HG03039 (cell line): Measurements from ENCODE around the gene AUTS2.

Experiments
- ATAC-seq: cut with Tn5 transposase; IDR thresholded peaks from one replicate; pipeline ENCODE4 v1.9.1; 2021; ENCODE audit warnings: mild to moderate bottlenecking, moderate library complexity; ENCODE audit not compliant: unreplicated experiment

AUTS2 gene

DNA sequence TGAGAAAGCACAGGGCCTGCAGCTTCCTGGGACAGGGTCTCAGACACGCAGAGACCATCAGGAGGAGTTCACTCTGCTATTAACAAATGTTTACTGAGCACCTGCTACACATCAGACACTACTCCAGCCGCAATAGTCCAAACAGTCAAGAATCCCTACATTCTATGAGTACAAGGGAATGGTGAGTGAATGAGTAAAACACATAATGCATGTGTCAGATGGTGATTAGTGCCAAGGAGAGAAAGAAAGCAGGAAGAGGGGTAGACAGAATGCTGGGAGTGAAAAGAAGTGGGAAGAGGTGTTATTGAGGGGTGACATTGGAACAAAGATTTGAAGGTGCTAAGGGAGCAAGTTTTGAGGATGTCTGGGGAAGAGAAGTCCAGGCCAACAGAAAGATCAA, 899.5 kb downstream of the AUTS2 start:
- ATAC-seq = no peak

DNA sequence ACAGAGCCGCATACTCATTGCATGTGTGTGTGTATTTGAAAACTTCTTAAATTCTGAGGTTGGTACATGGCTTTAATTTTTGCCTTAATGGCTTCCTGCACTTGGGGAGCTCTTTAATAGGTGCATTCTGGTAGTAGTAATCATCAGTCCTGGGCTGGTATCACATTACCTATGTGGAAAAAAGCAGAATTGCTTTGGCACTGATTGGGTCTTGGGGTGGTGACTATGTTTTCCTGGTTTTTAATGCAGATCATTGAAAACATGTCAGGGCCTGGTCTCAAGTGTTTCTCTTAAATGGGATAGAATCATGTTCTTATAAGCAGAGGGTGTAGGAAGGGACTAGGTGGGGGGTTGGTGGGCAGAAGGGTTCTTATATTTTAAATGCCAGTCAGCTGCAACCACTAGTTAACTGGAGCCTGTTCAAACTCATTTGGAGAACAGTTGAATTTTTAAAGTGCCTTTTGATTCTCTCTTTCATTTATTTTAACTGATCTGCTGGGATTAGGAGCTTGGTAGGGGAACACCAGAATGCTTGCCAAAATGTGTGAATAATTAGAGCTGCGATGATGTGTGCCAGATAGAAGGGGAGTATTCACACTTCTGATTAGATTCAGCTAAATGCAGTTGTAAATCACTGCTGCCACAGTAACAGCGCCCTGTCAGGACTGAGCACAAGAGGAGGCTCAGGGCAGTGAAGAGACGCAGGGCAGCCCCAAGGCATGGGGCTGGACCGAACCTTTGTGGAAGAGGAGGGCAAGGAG, 900.1 kb downstream of the AUTS2 start:
- no peak for ATAC-seq

DNA sequence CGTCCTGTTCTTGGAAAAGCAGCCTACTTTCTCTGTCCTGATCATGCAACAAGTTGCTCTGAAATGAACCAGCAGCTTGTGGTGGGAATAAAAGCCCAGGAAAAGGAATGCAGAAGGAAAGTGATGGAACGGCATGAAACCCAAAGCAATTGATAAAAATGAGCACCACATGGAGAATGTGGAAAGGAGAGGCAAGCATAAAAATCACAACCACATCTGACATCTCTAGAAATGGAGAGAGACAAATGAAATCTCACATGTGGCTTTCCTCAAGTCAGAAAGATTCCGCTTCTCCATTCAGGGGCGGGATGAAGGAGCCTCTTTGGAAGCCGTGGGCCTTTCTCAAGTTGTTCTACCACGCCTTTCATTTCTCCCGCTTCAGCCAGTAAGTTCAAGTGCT, 902.0 kb downstream of the AUTS2 start:
- ATAC-seq = no peak

DNA sequence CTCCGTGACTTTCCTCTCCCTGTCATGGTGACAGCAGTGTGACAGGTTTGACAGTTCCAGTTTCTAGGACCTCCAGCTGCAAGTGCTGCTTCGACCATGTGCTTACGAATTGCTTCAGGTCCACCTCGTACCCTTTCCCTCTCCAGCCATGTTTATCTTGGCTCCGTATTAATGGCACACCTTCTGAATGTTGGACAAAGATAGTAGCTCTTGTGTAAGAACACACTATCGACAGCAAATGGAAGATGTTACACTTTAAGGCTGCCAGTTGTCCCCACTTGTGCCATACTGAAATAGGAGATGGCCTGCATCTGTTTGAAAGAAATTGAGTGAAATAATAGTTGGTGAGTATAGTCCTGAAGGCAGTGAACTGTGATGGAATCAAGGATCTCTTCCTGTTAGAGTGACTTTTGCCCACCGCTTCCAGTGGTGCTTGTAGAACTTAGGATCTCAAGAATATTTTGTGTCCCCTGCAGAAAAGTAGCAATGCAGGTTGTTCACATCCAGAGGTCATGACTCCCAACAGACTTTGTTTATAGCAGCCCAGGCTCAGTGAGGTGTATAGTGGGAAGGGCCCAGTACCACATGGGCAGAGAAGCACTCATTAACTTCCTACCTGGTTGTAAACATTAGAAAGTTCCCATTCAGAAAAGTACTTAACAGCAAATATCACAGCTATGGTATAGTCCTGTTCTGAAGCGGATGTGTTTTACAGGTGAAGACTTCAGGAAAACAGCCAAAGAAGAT, 904.0 kb downstream of the AUTS2 start:
- no peak for ATAC-seq

DNA sequence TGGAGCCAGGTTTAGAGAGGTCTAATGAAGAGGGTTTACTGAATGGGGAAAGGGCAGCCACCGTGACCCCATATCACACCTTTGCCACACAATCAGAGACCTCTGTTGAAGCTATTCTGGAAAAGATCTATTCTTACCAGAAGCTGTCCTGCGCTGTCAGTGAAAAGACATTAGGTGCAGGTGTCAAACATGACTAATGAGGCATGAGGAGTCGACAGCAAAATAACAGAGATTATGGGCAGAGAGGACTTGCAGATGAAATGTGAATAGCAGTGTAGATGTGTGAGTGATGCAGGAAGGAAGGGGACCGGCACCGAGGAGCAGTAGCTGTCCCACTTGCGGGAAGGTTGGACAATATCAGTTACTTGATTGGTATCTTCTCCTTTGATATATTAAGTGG, 906.0 kb downstream of the AUTS2 start:
- no peak for ATAC-seq

DNA sequence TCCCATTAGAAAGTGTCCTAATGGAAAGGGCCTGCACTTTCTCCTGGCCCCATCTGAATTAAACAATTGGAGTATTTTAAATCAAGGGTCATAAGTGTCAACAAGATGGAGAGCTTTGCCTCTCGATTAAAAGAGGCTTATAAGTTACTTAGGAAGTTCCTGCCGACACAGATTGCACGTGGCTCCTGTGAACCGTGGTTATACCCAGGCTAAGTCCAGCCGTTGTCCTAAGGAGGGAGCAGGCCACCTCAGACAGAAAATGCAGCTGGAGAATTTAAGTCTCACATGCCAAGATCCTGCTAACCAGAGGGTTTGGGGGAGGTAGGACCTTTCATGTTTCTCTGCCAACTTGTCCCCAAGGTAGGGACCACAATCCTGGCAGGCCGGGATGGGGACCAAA, 907.2 kb downstream of the AUTS2 start:
- ATAC-seq = no peak

DNA sequence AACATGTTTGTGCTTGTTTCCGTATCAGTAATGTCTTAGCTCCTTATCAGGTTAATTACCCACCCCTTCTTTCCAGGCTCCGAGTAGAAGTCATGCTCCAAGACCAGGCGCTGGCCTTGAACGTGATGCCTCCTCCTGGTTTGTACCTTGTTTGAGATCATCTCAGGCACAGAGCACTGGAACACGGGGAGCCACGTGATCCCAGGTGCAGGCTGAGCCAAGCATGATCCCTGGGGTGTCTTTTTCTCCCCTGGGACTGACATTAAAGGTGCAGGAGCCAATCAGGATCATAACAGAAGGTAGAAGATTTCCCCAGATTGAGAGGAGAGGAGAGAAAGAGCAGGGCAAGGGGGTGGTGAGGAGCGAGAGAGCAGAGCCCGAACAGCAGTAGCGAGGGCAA, 907.6 kb downstream of the AUTS2 start:
- no peak for ATAC-seq

DNA sequence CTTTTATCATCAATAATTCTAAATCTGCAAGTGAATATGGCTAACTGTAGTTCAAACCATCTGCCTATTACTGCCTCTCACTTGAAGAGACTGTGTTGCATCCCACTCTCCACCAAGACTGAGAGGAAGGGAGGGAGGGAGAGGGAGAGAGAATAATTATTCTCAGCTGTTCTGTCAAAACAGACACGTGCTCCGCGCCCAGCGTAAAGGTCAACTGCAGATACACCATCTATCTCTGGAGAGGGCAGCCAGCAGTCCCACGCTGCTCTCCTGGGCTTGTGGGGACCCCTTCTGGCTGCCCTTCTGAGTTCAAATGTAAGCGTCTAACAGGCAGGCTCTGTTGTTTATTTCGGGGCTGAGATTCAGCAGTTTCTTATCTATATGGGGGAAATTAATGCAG, 908.2 kb downstream of the AUTS2 start:
- ATAC-seq = no peak

DNA sequence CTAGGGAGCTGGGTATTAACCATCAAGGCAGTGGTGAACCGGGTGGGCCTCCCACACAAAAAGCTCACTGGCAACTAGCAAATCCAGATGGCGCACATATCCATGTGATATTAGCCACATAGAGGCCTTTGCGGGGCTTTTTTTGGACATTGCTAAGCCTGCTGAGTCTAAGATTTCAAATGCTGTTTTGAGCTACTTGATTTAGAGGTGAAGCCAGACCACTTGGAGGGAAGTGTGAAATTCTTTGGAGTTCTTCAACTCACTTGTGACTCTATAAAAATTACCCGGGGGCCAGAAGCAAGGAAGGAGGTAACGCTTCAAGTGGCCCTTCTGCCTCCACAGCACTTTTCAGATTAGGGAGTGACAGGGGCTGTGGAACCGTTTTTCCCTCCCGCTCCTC, 913.9 kb downstream of the AUTS2 start:
- no peak for ATAC-seq

DNA sequence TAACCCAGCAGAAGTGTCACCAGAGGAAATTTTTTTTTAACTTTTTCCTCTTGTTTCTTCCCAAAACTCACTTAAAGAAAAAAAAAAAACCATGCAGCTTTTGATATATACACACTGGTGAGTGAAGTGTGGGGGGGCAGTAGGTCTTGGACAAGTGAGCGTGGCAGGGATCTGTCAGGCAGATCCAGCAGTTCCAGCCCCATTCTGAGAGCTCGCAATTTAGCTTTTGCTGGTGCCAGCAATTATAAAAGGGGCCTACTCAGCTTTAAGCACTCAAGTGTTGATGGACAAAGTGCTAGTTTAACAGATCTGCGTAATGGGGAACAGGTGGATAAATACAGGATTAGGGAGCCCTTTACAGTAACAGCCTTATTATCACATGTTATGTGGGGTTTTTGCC, 914.5 kb downstream of the AUTS2 start:
- no peak for ATAC-seq

DNA sequence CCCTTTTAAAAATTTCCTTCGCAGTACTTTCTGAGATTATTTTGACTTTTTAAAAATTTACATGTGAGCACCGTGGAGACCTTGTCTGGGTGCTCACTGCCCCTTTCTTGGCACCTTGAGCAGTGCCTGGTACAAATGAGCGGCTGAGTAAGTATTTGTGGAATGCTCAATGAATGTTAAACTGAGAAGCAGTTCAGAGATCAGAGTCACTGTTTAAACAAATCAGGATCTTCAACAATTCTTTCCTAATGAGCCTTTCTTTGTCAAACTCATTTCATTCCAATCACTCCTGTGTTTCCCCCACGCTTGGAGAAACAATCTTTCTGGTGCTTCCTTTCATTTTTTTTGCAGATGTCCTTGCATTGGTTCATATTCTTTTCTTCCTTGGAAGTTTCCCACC, 922.3 kb downstream of the AUTS2 start:
- ATAC-seq = no peak

DNA sequence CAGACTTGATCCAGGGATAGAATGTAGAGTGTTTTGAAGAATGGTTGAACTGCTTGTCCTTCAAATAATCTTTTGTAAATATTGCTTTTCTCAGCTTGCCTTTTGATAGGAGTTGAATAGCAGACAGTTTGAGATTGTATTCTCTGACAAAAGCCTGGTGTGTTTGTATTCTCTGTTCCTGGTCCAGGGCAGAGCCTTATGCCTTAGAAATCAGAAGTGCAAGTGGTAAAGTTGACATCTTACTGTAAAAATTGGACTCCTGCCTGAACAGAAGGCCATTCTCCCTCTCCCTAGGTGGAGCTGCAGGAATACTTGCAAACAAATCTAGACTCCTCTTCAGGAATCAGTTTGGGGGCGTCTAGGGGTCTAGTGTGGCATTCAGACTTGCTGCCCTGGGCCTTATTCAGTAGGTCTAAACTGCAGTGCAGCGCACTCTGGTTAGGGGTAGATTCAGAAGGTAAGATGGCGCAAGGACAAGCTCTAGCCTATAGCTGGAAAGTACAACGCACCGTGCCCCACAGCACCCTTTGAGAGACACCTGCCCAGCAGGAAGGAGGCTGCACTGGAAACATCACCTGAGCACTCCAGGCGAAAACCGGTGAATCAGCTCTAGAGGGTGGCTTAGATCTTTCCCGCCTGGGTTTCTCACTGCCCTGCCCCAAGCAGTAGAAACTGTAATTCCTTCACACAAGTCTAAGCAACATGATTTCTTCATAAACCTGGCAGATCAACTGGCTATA, 925.1 kb downstream of the AUTS2 start:
- no peak for ATAC-seq

DNA sequence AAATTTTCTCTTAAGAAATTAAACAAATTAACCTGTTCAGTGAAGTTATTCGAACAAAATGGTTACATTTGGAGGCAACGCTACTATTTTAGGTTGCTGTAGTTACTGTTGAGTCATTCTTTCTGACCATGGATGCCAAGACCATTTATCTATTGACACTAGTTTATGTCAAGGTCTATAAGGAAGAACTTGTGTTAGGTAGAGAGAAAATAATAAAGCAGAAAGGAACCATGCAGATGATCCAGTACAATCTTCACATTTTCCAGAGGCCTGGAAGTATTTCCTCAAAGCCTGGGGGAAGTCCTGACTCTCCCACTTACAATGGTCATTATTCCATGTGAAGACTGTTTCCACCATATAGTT, 925.7 kb downstream of the AUTS2 start:
- ATAC-seq = no peak

DNA sequence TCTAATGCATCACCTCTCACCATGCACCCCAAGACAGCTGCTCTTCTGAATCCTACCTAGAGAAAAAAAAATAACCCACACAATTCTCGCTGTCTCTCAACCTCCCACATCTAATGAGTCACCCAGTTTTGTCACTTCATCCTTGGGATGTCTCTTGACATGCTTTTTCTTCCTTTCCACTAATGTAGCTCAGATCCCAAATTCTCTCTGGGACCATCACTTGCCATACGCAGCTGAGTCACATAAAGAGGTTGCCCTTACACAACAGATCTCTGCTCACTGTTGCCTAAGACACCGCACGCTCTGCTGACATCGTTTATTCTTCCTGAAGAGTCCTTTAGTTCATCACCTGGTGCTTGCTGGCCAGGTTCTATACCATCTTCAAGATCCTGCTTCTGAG, 927.7 kb downstream of the AUTS2 start:
- no peak for ATAC-seq

DNA sequence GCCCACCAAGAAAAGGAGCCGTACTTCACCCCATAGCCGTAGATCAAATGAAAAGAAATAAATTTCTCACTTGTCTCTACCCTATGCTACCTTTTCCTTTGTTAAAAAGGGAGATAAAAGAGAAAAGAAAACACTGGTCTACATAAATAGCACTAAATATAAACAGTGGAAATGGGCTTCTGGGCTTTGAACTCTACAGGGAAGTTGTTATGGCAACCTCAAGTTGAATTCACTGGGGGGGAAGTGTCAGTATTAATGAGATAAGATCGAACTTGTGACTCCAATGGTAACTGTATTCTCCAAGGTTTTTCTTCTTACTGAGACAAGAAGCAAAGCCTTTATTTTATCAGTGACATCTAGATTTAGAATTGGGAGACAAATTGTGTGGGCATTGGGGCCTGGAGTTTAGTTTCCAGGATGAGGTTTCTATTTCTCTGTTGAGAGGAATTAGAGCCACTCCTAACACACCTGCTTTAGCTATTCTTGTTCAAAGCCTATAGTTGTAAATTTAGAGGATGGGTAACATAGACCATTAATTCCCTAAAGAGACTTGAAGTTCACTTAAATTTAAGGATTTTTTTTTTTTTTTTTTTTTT, 929.3 kb downstream of the AUTS2 start:
- ATAC-seq = no peak

DNA sequence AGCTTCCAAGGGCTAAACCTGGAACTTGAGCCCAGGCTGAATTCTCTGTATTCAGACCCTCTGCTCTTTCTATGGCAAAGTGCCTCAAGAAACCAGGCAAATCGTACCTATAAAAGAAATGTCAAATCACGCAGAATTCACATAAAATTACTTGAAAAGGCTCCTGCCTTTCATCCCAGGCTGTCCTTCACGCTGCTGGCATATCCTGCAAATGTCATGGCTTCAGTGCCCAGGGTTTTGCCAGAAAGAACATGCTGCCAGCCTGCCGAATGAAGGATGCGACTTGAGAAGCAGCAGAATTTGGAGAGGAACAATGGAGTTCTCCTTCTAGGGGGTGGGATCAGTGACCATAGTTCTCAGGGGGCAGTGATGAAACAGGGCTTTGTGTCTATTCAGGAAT, 931.2 kb downstream of the AUTS2 start:
- ATAC-seq = no peak

DNA sequence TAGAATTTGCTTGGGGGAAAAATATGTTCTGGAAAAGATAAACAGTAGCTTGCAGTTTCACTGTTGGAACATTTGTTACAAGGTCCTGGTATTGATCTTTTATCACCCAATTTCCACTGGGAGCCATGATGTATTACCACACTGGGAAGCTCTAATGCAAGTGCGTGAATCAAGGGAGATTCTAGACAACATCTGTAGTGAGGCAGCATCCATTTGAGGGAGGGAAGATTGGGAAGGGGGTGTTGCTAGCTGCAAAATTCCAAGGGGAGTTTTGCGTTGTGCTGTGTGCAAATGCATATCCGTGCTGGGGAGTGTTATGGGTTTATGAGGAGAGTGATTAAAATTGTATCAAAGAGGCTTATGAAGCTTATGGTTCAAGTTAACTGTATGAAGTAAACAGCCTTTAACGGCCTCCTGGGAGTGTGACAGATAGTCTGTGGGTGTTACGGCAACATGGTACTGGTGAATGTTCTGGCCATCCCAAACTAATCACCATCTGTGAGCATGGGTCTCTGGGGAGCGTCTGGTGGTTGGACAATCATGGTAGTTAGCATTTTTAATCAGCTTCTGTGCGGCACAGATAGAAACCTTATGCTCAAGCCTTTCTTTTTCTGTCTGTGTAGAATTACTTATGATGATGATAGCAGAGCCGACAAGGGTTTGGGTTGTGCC, 931.8 kb downstream of the AUTS2 start:
- no peak for ATAC-seq

DNA sequence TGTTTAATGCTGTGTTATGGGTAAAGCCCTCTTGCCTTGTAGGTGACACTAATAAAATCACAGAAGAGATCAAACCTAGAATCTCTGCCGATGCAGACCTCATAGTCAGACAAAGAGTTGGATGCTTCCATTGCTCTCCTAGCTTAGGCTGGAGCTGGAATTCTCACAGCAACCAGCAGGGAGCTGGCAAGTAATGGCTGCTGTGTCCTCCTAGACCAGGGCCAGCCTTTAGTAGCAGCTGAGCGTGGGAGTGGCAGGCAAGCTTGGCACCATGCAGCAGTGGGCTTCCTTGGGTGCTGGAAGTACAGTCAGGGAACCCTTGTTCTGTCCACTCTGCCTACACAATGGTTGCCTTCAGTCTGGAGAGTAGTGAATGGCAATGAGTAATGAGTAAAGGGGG, 935.3 kb downstream of the AUTS2 start:
- ATAC-seq = no peak

DNA sequence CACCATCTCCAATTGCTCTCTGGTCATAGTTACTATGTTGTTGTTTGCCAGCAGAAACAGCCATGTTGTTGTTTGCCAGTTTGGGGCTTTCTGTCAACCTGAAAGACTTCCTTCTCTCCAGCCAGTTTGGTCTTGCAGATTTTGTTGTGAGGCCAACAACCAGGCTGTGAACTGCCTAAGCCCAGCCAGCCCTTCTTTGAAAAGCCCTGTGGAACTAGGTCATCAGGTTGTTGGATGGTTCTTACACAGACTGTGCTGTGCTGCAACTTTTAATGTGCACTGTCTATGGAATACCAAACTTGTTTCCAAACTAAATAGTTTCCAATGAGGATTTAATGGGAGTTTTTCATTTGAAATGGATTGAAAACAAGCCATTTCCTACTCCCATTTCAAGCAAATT, 940.9 kb downstream of the AUTS2 start:
- ATAC-seq = no peak

DNA sequence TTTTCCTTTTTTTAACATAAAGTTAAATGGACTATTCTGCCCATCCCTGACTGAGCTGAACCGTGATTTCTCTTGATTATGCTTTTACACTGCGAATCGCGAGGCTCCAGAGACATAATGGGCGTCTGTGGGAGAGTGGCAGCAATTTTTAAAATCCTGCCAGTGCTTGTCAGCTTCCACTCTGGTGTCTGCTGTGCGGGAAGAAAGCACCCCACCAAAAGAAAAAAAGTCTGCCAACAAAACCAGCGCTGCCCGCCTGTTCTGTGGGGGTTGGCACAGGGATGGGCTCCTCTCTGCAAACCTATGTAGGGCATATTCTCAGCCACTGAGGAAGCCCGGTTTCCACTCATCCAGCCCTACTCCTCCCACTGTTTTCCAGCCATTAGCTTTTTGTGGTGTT, 941.3 kb downstream of the AUTS2 start:
- ATAC-seq = no peak

DNA sequence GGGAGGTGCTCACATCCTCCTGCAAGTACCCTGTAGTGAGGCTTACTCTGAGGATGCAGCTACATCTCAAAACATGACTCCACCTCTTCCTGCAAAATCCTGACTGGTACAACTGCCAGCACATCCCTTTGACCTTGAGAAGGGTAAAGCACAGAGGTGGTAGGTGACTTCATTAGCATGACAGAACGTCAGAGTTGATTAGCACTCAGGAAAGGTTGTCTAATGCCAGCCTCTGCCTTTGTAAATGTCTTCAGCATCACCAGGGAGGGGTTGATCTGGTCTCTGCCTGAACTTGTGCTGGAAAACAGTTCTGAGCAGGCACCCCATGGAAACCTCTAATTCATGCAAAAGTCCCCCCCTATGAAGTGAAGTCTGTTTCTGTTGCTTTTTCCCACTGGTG, 942.4 kb downstream of the AUTS2 start:
- no peak for ATAC-seq
